LNCAP (cell line): ENCODE data around the gene NID2.

Source experiments
- CTCF ChIP-seq: fragments of 450-650 bp; IDR thresholded peaks from 2 replicates; pipeline ENCODE4 v1.5.1; 2017; ENCODE audit warnings: mild to moderate bottlenecking

Gene NID2

GRCh38 chr14:52020161-52020714 is 48.6 kb downstream of the NID2 start:
- no peak for TF ChIP-seq CTCF

DNA sequence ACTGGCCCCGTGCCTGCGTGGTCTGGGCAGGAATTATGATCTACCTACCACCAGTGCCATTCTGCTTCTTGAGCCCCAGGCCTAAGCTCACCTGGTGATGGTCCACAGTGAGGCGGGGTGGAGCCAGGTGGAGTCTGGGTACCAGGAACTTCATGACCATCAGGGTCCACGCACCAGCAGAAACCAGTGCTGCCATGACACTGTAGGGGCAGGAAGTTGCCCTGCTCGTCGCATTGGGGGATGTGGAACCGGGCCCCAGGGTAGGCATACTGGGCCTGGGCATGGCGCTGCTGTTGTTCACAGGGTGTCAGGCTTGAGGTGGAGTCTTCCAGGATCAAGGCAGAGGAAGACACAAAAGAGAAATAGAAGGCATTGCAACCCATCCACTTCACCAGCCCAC is 49.9 kb downstream of the NID2 start:
- no peak for TF ChIP-seq CTCF

GRCh38 chr14:52018252-52018651 is 50.6 kb downstream of the NID2 start:
- no peak for TF ChIP-seq CTCF

GRCh38 chr14:52015411-52016030 is 53.3 kb downstream of the NID2 start:
- TF ChIP-seq CTCF = peak; percentile 51

GRCh38 chr14:52014601-52015267 is 54.1 kb downstream of the NID2 start:
- no peak for TF ChIP-seq CTCF

GRCh38 chr14:52013984-52014600 is 54.8 kb downstream of the NID2 start:
- peak; percentile 29; the same call in 1 of the 2 replicates for TF ChIP-seq CTCF

GRCh38 chr14:52012635-52013034 is 56.2 kb downstream of the NID2 start:
- no peak for TF ChIP-seq CTCF
